Activated T-cell treated with anti-CD3 and anti-CD28 coated beads for 4 hours (primary cell): ENCODE results near the gene FAAH2.
"Not testable (repeated sequence)": the region's sequence is repeated elsewhere in the genome, so short reads cannot be mapped to it uniquely, and the experiment has no call there.

Experiments used
- DNase-seq: peaks from one replicate; pipeline ENCODE4 v3.0.0-alpha.2; 2020

Gene FAAH2

DNA sequence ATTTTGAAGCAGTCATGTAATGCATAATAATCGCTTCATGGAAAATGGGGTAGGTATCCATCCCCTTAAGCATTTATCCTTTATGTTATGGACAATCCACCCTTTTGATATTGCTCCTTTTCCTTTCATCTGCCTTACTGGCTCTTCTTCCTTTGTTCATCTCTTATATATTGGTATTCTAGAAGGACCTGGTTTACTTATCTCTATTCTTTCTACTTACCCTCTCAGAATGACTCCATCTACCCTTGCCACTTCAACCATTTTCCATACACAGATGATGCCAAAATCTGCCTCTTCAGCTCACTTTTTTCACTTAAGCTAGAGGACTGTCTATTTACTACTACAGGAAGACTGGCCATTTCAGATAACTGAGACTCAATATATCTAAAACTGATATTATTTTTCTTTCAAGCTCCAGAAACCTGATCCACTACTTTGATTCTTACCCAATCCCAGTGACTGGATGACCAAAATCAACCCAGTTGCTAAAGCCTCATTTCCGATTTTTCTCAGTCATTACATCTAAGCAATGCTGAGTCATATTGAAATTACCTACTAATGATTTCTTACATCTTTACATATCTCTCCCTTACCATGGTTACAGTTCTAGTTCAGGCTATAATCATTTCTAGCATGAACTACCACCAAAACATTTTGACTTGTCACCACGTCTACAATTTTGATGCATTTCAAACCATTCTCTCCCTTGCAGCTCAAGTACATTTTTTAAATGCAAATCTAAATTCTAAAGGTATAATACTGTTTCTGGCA lies 93.7 kb downstream of the FAAH2 start:
- DNase-seq: no peak

DNA sequence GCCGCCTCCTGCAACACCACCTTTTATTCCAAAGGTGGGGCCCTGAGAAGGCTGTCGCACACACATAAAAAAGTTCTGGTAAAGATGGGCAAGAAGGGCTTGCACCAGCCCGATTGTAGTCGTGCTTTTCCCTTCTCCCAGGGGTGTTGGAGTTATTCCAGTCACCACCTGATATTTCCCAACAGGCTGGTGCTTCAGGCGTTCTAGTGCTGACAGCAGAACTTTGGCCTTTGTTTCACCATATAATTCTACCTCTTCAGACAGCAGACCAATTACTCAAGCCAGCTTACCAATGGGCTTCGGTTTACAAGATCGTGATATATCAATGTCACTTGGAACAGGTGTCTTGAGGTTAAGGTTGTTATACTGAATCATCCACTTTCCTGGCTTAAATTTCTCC lies 107.7 kb downstream of the FAAH2 start:
- not testable (repeated sequence) for DNase-seq

DNA sequence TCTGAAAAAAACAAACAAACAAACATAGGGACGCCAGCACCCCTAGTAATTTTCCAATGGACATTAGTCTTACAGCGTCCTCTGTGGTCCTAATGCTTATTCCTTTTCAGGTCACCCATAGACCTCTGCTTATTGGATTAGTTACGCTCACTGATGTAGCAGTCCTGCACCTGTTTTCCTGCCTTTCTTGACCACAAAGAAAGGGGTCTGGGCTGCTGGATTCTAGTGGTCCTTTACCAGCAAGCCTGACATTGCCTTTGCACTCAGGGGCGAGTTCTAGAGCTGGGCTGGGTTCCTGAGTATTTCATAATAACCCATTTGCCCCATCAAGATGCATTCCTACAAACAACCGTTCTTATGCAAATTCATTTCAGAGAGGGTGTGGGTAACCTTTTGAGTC lies 116.7 kb downstream of the FAAH2 start:
- DNase-seq: not testable (repeated sequence)

DNA sequence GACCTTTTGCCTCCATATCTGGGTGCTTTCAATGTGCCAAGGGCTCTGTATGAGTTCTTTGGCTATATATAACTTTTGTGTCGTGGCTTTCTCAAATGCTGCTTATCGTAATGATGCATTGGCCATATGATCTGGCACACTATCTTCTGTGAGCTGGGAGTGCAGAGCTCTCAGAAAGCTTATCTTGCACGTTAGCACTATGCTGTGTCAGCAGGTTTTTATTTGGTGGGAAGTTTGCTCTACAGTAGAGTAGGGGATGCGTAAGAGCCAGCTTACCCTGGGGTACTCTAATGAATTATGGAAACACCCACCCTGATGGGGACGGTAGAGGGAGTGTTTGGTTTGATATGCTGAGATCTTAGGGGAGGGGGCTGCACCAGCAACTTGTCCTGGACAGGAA lies 119.6 kb downstream of the FAAH2 start:
- DNase-seq: no peak

DNA sequence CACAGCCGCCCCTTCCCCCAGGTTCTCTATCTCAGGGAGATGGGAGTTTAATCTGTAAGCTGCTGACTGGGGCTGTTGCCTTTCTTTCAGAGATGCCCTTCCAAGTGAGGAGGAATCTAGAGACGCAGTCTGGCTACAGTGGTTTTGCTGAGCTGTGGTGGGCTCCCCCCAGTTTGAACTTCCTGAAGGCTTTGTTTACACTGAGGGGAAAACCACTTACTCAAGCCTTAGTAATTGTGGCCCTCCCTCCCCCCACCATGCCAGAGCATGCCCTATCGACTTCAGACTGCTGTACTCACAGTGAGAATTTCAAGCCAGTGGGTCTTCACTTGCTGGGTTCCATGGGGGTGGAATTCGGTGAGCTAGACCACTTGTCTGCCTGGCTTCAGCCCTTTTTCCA lies 131.3 kb downstream of the FAAH2 start:
- DNase-seq: no peak

DNA sequence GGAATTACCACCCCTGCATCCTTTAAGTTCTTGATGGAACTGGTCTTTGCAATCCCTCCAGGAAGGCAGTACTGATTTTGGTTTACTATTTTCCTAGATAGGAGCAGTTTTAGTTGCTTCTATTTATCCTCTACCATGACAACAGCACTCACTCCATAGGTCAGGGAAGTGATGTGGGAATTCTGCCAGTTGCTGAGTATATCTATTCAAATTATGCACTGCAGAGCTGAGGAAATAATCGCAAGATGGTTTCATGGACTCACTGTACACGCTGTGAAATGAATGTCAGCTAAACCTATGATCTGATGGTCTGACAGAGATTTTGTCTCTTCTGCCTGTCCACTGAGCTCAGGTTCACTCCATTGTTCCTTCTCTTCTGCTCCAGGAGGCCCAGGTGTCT lies 135.8 kb downstream of the FAAH2 start:
- no peak for DNase-seq

DNA sequence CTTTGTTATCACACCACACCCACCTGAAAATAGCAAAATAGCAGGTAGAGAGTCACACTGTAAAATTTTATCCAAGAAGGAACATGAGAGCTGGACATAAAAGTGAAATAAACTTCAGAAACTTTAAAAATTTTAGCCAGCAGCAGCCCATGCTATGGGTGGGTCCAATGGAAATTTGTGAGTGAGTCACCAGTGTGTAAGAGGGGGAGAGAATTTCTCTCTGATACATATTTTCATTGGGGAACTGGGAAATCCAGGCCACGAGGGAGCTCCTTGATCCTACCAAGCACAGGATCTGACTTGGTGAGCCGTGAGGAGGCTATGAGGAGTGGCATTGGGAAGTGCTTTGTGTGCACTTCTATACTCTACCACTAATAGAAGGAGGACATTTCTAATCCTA lies 136.3 kb downstream of the FAAH2 start:
- DNase-seq: no peak

DNA sequence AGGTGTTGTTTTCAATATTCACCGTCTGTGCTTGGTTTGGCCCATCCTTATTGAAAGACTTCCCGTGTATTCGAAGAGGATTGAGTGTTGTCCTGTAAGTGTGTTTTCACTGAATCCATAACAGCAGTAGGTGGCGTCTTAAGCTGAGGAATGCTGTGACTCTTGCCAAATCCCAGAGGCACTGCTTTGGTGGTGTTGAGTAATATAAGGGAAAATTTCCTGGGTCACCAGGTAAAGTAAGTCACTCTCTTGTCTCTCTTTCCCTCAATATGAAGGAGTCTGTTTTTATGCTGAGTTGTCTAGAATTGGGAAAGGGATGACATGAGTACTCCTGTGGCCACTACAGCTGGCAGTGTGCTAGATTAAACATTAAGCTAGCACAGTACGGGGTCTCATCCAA lies 158.6 kb downstream of the FAAH2 start:
- no peak for DNase-seq

DNA sequence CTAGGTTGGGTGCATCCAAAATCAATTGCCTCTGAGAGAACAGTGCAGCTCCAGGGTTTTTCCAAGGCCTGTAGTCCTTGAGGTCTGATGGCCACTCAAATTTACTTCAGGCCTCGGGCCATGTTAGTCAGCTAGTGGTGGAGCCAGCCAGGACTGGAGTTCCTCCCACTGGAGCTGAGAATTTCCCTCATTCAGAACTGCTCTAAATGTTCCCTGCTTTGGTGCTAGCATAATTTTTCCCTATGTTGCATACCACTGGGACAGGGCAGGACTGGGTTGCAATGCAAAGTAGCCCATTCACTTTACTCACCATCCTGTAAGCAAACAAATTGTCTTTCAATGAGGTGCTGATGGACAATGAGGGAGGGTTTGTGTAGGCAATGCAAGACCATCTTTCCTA lies 159.3 kb downstream of the FAAH2 start:
- no peak for DNase-seq

DNA sequence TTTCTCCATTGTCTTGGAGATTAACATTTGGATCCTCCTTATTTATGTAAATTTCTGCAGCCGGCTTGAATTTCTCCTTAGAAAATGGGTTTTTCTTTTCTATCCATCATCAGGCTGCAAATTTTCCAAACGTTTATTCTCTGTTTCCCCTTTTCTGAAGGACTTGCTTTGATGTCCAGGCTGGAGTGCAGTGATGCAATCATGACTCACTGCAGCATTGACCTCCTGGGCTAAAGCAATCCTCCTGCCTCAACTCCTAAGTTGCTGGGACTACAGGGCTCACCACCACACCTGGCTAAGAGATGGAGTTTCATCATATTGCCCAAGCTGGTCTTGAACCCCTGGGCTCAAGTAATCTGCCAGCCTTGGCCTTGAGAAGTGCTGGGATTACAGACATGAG lies 161.3 kb downstream of the FAAH2 start:
- no peak for DNase-seq

DNA sequence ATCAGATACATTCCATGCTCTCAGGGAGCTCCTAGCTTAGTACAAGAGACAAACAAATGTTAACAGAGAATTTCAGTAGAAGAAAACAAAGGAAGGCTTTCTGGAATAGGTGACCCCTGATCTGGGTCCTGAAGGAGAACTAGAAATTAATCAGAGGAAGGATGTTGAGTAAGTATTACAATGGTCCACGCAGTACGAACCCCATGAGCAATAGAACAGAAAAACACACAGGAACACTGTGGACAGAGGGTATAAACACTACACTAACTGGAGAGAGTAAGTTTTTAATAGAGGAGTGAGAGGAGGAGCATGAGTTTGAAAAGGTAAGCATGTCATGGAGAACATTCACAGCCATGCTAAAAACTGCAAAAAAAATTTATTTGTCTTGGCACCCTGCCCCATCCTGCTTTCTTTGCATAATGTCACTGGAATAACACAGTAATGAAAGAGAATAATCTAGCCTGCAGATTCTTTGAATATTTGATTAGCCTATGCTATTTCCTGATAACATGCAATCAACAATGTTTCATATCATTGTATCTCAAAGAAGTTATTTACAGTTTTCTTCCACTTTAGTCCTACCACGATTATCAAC lies 165.0 kb downstream of the FAAH2 start:
- DNase-seq: no peak

DNA sequence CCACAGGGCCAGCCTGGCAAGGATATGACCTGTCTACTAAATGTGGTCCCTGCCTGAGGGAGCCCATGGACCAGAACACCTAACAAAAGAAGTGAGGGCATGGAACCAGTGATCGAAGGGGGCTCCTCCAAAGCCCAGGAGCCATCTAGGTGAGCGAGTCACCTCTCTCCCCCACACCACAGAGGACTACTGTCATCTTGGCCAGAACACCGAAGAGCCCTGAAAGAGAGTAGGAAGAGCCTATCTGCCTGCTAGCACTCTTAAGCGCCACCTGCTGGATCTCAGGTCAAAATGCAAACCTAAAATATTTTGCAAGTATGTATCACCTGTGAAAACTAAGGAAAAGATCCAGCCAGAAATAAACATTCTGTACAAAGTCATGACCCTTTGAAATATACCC lies 167.4 kb downstream of the FAAH2 start:
- no peak for DNase-seq

DNA sequence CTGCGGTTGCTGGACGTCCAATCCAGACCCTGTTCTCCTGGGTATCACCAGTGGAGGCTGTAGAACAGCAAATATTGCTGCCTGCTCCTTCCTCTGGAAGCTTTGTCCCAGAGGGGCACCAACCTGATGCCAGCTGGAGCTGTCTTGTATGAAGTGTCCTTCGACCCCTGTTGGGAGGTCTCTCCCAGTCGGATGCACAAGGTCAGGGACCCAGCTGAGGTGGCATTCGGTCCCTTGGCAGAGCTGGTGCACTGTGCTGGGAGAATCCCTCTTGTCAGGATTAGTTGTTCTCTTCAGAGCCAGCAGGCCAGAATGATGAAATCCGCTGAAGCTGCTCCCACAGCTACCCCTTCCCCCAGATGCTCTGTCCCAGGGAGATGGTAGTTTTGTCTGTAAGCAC lies 195.0 kb downstream of the FAAH2 start:
- no peak for DNase-seq

DNA sequence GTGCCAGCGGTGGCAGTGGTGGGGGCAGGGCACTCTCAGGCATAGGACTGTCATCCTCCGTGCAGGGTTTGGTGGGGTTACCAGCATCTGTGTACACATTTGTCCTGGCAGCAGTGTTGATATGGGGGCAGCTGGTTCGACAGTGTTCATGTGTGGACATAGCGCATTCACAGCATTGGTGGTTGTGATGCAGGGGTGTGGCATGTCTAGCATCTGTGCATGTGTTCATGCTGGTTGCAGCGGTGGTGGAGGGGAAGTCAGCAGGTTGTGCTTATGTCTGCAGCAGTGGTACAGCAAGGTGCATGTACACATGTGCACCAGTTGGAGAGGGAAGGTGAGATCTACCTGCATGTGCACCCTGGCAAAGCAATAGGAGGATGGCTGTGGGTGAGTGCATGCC lies 230.0 kb downstream of the FAAH2 start:
- no peak for DNase-seq

DNA sequence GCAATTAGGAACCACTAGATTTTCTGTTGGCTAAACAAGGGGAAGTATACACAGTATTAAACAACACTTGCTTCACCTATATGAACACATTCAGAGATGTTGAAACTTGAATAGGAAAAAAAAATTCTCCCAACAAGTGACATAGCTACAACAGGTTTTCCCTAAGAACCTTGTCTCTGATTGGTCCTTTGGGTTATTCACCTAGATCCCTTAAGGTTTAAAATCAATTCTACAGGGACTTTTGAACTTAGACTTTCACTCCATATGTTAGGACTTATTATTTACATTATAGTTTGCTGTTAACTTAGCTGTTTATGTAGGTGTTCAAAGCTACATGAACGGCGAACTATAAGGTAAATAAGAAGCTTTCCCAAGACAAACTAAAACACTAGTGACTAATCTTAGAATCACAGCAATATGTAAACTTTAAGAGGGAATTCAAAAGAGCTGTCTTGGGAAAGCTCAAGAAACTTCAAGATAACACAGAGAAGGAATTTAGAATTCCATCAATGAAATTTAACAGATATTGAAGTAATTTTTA lies 233.1 kb downstream of the FAAH2 start:
- no peak for DNase-seq

DNA sequence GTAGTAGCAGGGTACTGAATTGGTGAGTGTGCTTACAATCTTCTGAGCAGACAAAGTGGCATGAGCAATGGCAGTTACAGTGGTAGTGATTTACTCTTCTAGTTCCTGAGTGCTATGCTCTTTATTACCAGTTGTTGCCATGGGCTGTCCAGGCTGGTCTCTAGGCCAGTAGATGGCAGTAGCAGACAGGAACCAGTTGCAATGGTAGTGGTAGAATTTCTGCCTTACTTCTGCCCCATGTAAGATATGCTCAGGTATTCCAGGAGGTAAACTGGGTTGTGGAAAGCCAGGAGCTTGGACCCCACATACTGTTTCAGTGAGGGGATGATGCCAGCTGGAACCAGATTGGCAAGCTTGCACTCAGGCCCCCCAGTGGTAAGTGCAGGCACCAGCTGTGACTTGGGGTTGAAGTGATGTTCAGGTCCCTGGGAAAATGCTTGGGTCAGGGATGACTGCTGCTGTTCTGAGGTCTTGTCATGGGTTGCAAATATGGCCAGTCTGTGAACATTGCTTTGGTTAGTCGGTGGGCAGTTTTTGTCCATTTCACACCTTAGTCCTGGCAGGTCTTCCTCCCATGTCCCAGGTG lies 242.3 kb downstream of the FAAH2 start:
- DNase-seq: no peak
